Erythroblast (primary cell): ENCODE results near the gene IPPK.

Experiments used
- GATA1 ChIP-seq: IDR thresholded peaks from 2 replicates; pipeline ENCODE4 v1.6.1; 2011; ENCODE audit warnings: low read depth, mild to moderate bottlenecking, control low read depth, low read length, moderate library complexity
- POLR2A ChIP-seq: IDR thresholded peaks from 2 replicates; pipeline ENCODE4 v1.6.1; 2011; ENCODE audit warnings: mild to moderate bottlenecking, low read length

- no peak for TF ChIP-seq POLR2A
- no peak for TF ChIP-seq GATA1
These were observed 25.7 kb downstream of the IPPK start for GRCh38 chr9:92644278-92644677.
